GM12878 (cell line): Measurements from ENCODE around the gene GALNTL6. TPM values are rescaled to one million over a fixed set of nuclear protein-coding genes. Genes with fewer than 3 reads are reported as not detected.

Source experiments
- ATAC-seq: fragments of 200-7000 bp; cut with Tn5 transposase; 3 replicates; pipeline ENCODE4 v1.9.1; 2020; ENCODE audit warnings: mild to moderate bottlenecking, moderate library complexity
- BruUV-seq: library from RNA; stranded (reverse); fragments of 400-500 nt; replicated peaks from 2 replicates; lab custom pipeline; 2021; lab: Mats Ljungman, UMichigan
- CTCF ChIA-PET: fragments of 300-600 bp; sonication (Branson Sonifier 250); formaldehyde crosslinking; extraction: SDS; loops from one replicate; lab custom pipeline; 2021; ENCODE audit warnings: inconsistent platforms; lab: Yijun Ruan, JAX
- POLR2A ChIA-PET: fragments of 350-600 bp; formaldehyde crosslinking; extraction: SDS; loops from one replicate; lab custom pipeline; 2021; ENCODE audit warnings: inconsistent platforms; lab: Charles Lee
- RAD21 ChIA-PET: fragments of 300-600 bp; sonication (Branson Sonifier 250); formaldehyde crosslinking; loops from one replicate; lab custom pipeline; 2023; ENCODE audit warnings: antibody characterized with exemption; ENCODE audit not compliant: unreplicated experiment; lab: Charles Lee
- SMC1A ChIA-PET: fragments of 300-600 bp; sonication (Branson Sonifier 250); formaldehyde crosslinking; loops from one replicate; lab custom pipeline; 2023; ENCODE audit not compliant: unreplicated experiment, uncharacterized antibody; lab: Charles Lee
- DNase-seq: peaks from one replicate; pipeline ENCODE4 v3.0.0-alpha.2; 2011; ENCODE audit warnings: low read depth, low spot score
- FAIRE-seq: peaks from 3 replicates; lab custom pipeline; 2011; peaks lifted over from hg19 to GRCh38; lab: Jason Lieb, UNC
- H2AFZ ChIP-seq: 2 replicates; pipeline ENCODE4 v1.6.0; 2011; ENCODE audit warnings: low read depth, low read length, control low read depth; ENCODE audit not compliant: control insufficient read depth
- H3K27ac ChIP-seq: 2 replicates; pipeline ENCODE4 v1.5.1; 2011; ENCODE audit warnings: control low read depth; ENCODE audit not compliant: control insufficient read depth, insufficient read depth
- H3K27me3 ChIP-seq, 2 experiments: replicated peaks in 1 of 2; 2 replicates each; pipeline versions ENCODE4 v1.6.0 to v1.6.1; 2011; ENCODE audit warnings: low read length in 1 of 2; ENCODE audit not compliant: control insufficient read depth in 2 of 2, insufficient read depth in 2 of 2
- H3K36me3 ChIP-seq, 2 experiments: 2 replicates each; pipeline ENCODE4 v1.5.1; 2011; ENCODE audit warnings: low read length in 1 of 2; ENCODE audit not compliant: control insufficient read depth in 2 of 2, insufficient read depth in 2 of 2
- H3K4me1 ChIP-seq: 2 replicates; pipeline ENCODE4 v1.6.1; 2011; ENCODE audit warnings: mild to moderate bottlenecking, low read length, moderate library complexity, mixed read lengths; ENCODE audit not compliant: control insufficient read depth, insufficient read depth
- H3K4me2 ChIP-seq: 2 replicates; pipeline ENCODE4 v1.6.0; 2011; ENCODE audit warnings: control low read depth; ENCODE audit not compliant: control insufficient read depth, insufficient read depth
- H3K4me3 ChIP-seq: fragments of 200-600 bp; sonication (generic); 2 replicates; pipeline ENCODE4 v1.5.1; 2016
- H3K79me2 ChIP-seq: 2 replicates; pipeline ENCODE4 v1.6.0; 2011; ENCODE audit warnings: low read length; ENCODE audit not compliant: control insufficient read depth, insufficient read depth
- H3K9ac ChIP-seq: 2 replicates; pipeline ENCODE4 v1.8.0; 2011; ENCODE audit warnings: low read length, control low read depth, mixed read lengths; ENCODE audit not compliant: control insufficient read depth, insufficient read depth
- H3K9me3 ChIP-seq: replicated peaks from 3 replicates; pipeline ENCODE4 v1.5.1; 2011; ENCODE audit warnings: mild to moderate bottlenecking, low read length; ENCODE audit not compliant: control insufficient read depth, insufficient read depth
- H4K20me1 ChIP-seq: 2 replicates; pipeline ENCODE4 v1.6.0; 2011; ENCODE audit not compliant: control insufficient read depth, insufficient read depth
- CBX3 ChIP-seq: fragments of 200-600 bp; sonication (generic); IDR thresholded peaks from 2 replicates; pipeline ENCODE4 v1.6.1; 2016; ENCODE audit warnings: low read depth, borderline replicate concordance
- CHD4 ChIP-seq: fragments of 200-600 bp; sonication (generic); IDR thresholded peaks from 2 replicates; pipeline ENCODE4 v1.6.1; 2016; ENCODE audit warnings: mild to moderate bottlenecking
- EED ChIP-seq: sonication (generic); IDR thresholded peaks from 2 replicates; pipeline ENCODE4 v1.6.1; 2016; ENCODE audit warnings: antibody characterized with exemption, low read depth
- EGR1 ChIP-seq, 2 experiments: IDR thresholded peaks; 1 replicate in 1 of 2; 2 replicates in 1 of 2; pipeline ENCODE4 v1.6.1; 2011 to 2012; ENCODE audit warnings: low read depth in 2 of 2, low read length in 2 of 2, borderline replicate concordance in 1 of 2, mild to moderate bottlenecking in 1 of 2, moderate library complexity in 1 of 2
- HDAC2 ChIP-seq: fragments of 200-600 bp; sonication (generic); IDR thresholded peaks from 2 replicates; pipeline ENCODE4 v1.6.1; 2017
- IKZF1 ChIP-seq: fragments of 450-650 bp; conservative IDR thresholded peaks from 2 replicates; pipeline ENCODE4 v1.6.1; 2017; ENCODE audit warnings: antibody characterized with exemption, mild to moderate bottlenecking
- JUNB ChIP-seq: IDR thresholded peaks from 2 replicates; pipeline ENCODE4 v1.6.1; 2016; ENCODE audit warnings: antibody characterized with exemption, mild to moderate bottlenecking
- POLR2AphosphoS5 ChIP-seq: IDR thresholded peaks from 2 replicates; pipeline ENCODE4 v1.6.1; 2011; ENCODE audit warnings: mild to moderate bottlenecking, low read length, inconsistent platforms
- RBBP5 ChIP-seq: fragments of 200-600 bp; sonication (generic); conservative IDR thresholded peaks from 2 replicates; pipeline ENCODE4 v1.6.1; 2016
- RELA ChIP-seq: fragments of 450-650 bp; IDR thresholded peaks from 2 replicates; pipeline ENCODE4 v1.8.0; 2014; ENCODE audit warnings: borderline replicate concordance; ENCODE audit not compliant: partially characterized antibody
- SMARCA5 ChIP-seq: fragments of 450-650 bp; IDR thresholded peaks from 2 replicates; pipeline ENCODE4 v1.6.1; 2017; ENCODE audit warnings: mild to moderate bottlenecking
- SUPT20H ChIP-seq: IDR thresholded peaks from 2 replicates; pipeline ENCODE4 v1.6.1; 2011; ENCODE audit warnings: low read depth, mild to moderate bottlenecking, low read length, moderate library complexity, borderline replicate concordance; ENCODE audit not compliant: control insufficient read depth
- SUZ12 ChIP-seq: fragments of 200-600 bp; sonication (generic); IDR thresholded peaks from one replicate; pipeline ENCODE4 v1.6.1; 2018; ENCODE audit warnings: antibody characterized with exemption, mild to moderate bottlenecking; ENCODE audit not compliant: unreplicated experiment
- WRNIP1 ChIP-seq: IDR thresholded peaks from 2 replicates; pipeline ENCODE4 v1.6.1; 2011; ENCODE audit warnings: low read depth, low read length, improper control_type of control experiment, borderline replicate concordance
- ZZZ3 ChIP-seq: IDR thresholded peaks from 2 replicates; pipeline ENCODE4 v1.6.1; 2011; ENCODE audit warnings: low read depth; ENCODE audit not compliant: control insufficient read depth, insufficient read length
- WGBS: methylation state at CpG from one replicate; pipeline ENCODE4 v1.1.6; 2016; ENCODE audit warnings: low lambda C conversion rate; ENCODE audit not compliant: insufficient replicate concordance, insufficient coverage; ENCODE audit errors: missing lambda C conversion rate; 5-methylcytosine and 5-hydroxymethylcytosine counted together
- in situ Hi-C: fragments of 300-500 bp; cut with MboI; formaldehyde crosslinking; loops from 9 replicates; pipeline ENCODE4 v1.14.3; 2018; ENCODE audit warnings: mixed read lengths
- intact Hi-C: fragments of 100-400 bp; cut with micrococcal nuclease; formaldehyde crosslinking; loops from one replicate; pipeline ENCODE4 v1.14.2; 2022; ENCODE audit not compliant: unreplicated experiment
- polyA plus RNA-seq, 11 experiments: library from polyadenylated mRNA; depleted of rRNA in 4 of 11; unstranded in 6 of 11; stranded (reverse) in 5 of 11; fragments of >200 nt; fragmentation: Nextera tagmentation in 4 of 11; fragmentation: Illumina TruSeq in 1 of 11; extraction: Ambion mirVana in 4 of 11; extraction: Trizol in 1 of 11; gene quantifications; 1 replicate in 1 of 11; 2 replicates in 10 of 11; pipeline versions ENCODE4 v1.2.1 to v1.2.3, GENCODE V29; 2011 to 2016; ENCODE audit warnings: inconsistent platforms in 2 of 11, missing spikeins in 2 of 11, low read depth in 1 of 11
- total RNA-seq, 4 experiments: library from RNA; depleted of rRNA in 3 of 4; stranded (reverse); fragments of >200 nt in 3 of 4; fragmentation: Illumina TruSeq in 1 of 4; extraction: Trizol in 1 of 4; gene quantifications; 2 replicates each; pipeline versions ENCODE4 v1.2.1 to v1.2.3, GENCODE V29; 2013 to 2021
- TF ChIP-seq, protein P1 (sequence below): fragments of 150-350 bp; IDR thresholded peaks from 2 replicates; pipeline ENCODE4 v1.6.1; 2016; ENCODE audit warnings: low read depth, low read length
- TF ChIP-seq, protein P2 (sequence below): fragments of 450-650 bp; IDR thresholded peaks from 2 replicates; pipeline ENCODE4 v1.6.1; 2017; ENCODE audit warnings: low read depth, mild to moderate bottlenecking, moderate library complexity
- TF ChIP-seq, protein P3 (sequence below): fragments of 450-650 bp; conservative IDR thresholded peaks from 2 replicates; pipeline ENCODE4 v1.6.1; 2017; ENCODE audit warnings: mild to moderate bottlenecking, moderate library complexity

GALNTL6 gene
- total and polyA plus RNA-seq, 10 of the 15 experiments (the other 5 are each of a cell fraction or from before 2014, with no cell fraction given), result 0.01 to 0.29 TPM; not detected in 8

DNA sequence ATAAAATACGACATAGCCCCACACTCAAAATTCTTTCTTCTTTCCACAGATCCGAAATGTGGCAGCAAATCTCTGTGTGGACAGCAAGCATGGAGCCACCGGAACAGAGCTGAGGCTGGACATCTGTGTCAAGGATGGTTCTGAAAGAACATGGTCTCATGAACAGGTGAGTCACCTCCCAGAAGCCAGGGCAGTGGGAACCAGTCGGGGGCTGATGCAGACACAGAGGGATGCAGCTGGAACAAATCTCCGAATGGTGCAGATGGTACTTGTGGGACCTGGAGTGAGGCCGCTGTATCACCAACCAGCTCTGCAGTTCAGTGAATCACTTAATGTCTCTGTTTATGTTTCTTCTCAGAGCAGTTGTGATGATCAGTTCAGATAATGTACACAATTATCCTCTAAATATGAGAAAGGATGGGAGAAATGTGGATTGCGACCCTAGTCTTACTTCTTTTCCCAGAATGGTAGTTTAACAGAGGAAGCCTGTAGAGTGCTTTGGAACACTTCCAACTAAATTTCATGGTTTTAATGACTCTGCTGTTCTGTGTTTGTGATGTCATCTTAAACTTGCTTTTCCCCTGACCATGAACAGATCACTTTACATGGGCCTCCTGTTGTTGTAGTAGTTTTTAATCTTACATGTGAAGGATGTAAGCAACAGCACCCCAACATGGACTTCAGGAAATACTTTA lies 1196.1 kb downstream of the GALNTL6 start:
- TF ChIP-seq HDAC2 (no peak), POLR2AphosphoS5 (no peak), SUZ12 (no peak), ZZZ3 (no peak), RBBP5 (no peak), SUPT20H (no peak), CHD4 (no peak), SMARCA5 (no peak), RELA (no peak), IKZF1 (no peak), JUNB (no peak), WRNIP1 (no peak), EED (no peak), CBX3 (no peak), EGR1 (IDR thresholded peaks at IDR 0.05; ENCODE audit: borderline replicate concordance in 1 of 2, low read depth in 2 of 2, low read length in 2 of 2) (no peak)
- TF ChIP-seq, protein P1, sequence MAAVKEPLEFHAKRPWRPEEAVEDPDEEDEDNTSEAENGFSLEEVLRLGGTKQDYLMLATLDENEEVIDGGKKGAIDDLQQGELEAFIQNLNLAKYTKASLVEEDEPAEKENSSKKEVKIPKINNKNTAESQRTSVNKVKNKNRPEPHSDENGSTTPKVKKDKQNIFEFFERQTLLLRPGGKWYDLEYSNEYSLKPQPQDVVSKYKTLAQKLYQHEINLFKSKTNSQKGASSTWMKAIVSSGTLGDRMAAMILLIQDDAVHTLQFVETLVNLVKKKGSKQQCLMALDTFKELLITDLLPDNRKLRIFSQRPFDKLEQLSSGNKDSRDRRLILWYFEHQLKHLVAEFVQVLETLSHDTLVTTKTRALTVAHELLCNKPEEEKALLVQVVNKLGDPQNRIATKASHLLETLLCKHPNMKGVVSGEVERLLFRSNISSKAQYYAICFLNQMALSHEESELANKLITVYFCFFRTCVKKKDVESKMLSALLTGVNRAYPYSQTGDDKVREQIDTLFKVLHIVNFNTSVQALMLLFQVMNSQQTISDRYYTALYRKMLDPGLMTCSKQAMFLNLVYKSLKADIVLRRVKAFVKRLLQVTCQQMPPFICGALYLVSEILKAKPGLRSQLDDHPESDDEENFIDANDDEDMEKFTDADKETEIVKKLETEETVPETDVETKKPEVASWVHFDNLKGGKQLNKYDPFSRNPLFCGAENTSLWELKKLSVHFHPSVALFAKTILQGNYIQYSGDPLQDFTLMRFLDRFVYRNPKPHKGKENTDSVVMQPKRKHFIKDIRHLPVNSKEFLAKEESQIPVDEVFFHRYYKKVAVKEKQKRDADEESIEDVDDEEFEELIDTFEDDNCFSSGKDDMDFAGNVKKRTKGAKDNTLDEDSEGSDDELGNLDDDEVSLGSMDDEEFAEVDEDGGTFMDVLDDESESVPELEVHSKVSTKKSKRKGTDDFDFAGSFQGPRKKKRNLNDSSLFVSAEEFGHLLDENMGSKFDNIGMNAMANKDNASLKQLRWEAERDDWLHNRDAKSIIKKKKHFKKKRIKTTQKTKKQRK, result no peak
- TF ChIP-seq, protein P2, sequence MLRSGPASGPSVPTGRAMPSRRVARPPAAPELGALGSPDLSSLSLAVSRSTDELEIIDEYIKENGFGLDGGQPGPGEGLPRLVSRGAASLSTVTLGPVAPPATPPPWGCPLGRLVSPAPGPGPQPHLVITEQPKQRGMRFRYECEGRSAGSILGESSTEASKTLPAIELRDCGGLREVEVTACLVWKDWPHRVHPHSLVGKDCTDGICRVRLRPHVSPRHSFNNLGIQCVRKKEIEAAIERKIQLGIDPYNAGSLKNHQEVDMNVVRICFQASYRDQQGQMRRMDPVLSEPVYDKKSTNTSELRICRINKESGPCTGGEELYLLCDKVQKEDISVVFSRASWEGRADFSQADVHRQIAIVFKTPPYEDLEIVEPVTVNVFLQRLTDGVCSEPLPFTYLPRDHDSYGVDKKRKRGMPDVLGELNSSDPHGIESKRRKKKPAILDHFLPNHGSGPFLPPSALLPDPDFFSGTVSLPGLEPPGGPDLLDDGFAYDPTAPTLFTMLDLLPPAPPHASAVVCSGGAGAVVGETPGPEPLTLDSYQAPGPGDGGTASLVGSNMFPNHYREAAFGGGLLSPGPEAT, result no peak
- TF ChIP-seq, protein P3, sequence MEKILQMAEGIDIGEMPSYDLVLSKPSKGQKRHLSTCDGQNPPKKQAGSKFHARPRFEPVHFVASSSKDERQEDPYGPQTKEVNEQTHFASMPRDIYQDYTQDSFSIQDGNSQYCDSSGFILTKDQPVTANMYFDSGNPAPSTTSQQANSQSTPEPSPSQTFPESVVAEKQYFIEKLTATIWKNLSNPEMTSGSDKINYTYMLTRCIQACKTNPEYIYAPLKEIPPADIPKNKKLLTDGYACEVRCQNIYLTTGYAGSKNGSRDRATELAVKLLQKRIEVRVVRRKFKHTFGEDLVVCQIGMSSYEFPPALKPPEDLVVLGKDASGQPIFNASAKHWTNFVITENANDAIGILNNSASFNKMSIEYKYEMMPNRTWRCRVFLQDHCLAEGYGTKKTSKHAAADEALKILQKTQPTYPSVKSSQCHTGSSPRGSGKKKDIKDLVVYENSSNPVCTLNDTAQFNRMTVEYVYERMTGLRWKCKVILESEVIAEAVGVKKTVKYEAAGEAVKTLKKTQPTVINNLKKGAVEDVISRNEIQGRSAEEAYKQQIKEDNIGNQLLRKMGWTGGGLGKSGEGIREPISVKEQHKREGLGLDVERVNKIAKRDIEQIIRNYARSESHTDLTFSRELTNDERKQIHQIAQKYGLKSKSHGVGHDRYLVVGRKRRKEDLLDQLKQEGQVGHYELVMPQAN, result no peak
- 54% methylated on average over 7 of the region's 7 CpGs for WGBS
- DNase-seq, result no peak
- Histone ChIP-seq H3K27me3 (no peaks in the 10 kb centered on the region; a peak in 1 of 4 replicates), H3K4me2 (no peak overlapping the region), H3K9ac (no peak overlapping the region), H3K79me2 (no peaks in the 10 kb centered on the region), H3K9me3 (no peaks in the 10 kb centered on the region), H3K4me3 (no peak overlapping the region), H3K27ac (no peak overlapping the region), H3K4me1 (no peaks in the 10 kb centered on the region), H3K36me3 (no peaks in the 10 kb centered on the region), H2AFZ (no peak overlapping the region), H4K20me1 (no peaks in the 10 kb centered on the region)
- FAIRE-seq, result no peak
- intact Hi-C loops (no loop called here), in situ Hi-C loops (no loop called here)
- ChIA-PET RAD21 (no interaction called here), POLR2A (no interaction called here), CTCF (no interaction called here), SMC1A (interaction anchor here (0.6 kb wide), 1 partner anchor 275 kb away, joined by 3 read pairs; no protein-coding TSS in a partner anchor)
- no TSS peak for BruUV-seq
- ATAC-seq, result no peak
